NCI-H1105 (cell line): ENCODE results near the gene GBP5.
"Not testable (repeated sequence)": the region's sequence is repeated elsewhere in the genome, so short reads cannot be mapped to it uniquely, and the experiment has no call there.

Experiments used
- DNase-seq: peaks from one replicate; lab custom pipeline; 2025; lab: John Stamatoyannopoulos, UW

The GBP5 gene, protein sequence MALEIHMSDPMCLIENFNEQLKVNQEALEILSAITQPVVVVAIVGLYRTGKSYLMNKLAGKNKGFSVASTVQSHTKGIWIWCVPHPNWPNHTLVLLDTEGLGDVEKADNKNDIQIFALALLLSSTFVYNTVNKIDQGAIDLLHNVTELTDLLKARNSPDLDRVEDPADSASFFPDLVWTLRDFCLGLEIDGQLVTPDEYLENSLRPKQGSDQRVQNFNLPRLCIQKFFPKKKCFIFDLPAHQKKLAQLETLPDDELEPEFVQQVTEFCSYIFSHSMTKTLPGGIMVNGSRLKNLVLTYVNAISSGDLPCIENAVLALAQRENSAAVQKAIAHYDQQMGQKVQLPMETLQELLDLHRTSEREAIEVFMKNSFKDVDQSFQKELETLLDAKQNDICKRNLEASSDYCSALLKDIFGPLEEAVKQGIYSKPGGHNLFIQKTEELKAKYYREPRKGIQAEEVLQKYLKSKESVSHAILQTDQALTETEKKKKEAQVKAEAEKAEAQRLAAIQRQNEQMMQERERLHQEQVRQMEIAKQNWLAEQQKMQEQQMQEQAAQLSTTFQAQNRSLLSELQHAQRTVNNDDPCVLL

DNA sequence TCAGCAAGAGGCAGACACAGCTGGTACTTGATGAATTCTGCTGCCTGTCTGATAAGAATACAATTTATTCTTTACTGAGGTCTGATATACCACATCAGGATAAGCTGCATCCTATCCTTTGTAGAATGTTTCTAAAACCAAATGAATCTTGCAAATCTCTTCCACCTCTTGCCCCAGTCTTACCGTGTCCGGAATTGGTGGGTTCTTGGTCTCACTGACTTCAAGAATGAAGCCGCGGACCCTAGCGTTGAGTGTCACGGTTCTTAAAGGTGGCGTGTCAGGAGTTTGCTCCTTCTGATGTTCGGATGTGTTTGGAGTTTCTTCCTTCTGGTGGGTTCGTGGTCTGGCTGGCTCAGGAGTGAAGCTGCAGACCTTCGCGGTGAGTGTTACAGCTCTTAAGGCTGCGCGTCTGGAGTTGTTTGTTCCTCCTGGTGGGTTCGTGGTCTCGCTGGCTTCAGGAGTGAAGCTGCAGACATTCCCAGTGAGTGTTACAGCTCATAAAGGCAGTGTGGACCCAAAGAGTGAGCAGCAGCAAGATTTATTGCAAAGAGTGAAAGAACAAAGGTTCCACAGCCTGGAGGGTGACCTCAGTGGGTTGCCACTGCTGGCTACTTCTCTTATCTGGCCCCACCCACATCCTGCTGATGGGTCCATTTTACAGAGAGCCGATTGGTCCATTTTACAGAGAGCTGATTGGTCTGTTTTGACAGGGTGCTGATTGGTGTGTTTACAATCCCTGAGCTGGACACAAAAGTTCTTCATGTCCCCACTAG is at the start of gene GBP5:
Gene GBP5 (minus strand): TSS at position 592 of the 773 bp plus-strand sequence. CDS start 3,305 bp downstream, outside the sequence.
- DNase-seq = not testable (repeated sequence)

DNA sequence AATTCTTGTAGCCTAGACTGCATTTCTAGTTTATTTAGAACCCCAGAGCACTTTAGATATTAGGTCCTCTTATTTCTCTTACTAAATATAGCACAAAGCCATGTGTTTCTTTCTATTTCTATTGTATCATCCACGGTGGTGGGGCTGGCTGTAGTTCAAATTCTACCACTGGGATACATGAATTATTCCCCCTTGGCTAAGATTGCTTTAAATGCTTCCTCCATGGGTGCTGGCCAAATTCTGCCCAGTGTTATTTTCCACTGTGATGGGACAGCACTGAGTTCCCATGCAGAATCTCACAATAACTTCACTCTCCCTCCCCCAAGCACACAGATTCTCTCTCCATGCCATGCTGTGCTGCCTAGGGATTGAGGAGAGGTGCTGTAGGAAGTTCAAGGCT is 49.7 kb upstream of the GBP5 start:
- DNase-seq = no peak

DNA sequence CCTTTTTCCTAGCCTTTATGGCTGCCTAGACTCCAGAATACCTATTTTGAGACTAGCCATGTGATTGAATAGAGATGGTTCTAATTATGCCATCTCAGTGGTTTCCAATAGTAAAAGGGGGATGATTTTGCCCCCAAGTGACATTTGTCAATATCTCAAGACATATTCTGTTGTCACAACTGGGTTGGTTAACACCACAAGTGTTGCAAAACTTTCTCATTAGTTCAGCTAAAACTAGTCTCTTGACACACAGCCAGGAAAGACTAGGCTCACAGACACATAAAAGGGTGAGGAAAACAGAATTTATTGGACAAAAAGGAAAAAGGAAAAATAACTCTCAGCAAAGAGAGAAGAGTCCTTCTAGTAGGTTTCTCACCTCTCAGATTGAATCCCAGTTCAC is 39.9 kb upstream of the GBP5 start:
- DNase-seq = no peak

DNA sequence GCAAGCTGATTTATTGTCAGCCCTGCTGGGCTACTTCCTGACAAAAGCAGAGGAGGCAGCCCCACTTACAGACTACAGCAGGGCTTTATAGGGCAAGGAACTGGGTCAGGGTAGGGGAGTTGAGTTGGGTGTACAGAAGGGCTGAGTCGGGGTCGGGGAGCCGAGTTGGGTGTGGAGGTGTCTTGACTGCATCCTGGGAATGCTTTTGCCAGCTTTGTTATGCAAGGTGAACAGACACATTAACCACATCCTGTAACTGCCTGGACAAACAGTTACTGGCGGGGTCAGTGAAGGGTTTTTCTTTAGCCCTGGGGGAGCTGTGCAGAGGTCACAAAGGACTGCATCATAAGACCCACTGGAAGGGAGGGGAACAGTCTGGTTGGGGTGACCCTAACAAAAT is 39.1 kb upstream of the GBP5 start:
- DNase-seq = no peak

DNA sequence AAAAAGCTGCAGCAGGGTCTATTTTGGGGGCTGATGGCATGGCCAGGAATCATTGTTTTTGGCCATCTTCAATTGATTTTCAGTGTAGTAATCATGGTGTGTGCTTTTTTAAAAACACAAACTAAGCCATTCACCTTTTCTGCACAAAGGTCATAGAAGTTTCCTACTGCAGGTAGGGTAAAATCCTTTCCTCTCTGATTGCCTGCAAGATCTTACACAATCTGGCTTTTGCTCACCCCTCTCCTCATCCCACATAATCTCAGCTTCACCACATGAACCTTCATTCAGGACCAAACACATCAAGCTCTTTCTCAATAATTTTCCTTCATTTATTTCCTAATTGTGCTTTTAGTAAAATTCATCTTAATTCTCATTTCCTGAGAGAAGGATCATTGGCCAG is 38.3 kb upstream of the GBP5 start:
- no peak for DNase-seq

DNA sequence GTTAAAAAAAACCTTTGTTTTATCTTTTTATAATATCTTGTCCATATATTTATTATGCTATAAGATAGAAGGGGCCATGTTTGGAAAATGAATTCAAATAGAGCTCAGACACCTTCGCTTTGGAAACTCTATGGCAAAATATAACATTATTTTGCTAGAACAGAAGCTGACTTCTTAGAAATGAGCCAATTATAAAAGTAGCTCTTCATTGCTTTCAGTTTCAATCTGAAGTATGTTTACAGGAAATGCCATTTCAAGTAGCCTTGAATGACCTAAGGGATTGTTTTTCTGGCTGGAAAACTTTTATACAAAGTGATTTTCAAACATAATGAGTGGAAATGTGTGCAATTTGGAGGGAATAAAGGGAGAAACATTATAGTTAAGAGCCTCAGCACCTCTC is 37.8 kb upstream of the GBP5 start:
- DNase-seq = no peak

DNA sequence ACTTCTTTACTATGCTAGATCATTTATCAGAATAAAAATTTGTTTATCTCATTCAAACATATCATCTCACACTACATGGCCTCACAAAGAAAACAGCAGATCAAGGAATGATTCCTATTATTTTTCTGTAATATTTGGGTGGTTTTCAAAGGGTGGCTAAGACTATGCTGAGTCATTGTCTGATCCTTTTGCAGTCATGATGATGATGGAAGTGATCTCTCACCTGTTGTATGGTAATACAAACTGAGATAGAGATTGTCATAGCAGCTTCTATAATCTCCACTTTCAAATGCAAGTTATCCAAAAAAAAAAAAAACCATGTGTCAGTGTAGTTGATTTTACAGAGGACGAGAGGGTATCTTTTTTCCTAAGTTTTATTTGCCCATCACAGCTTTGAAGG is 37.2 kb upstream of the GBP5 start:
- DNase-seq = no peak

DNA sequence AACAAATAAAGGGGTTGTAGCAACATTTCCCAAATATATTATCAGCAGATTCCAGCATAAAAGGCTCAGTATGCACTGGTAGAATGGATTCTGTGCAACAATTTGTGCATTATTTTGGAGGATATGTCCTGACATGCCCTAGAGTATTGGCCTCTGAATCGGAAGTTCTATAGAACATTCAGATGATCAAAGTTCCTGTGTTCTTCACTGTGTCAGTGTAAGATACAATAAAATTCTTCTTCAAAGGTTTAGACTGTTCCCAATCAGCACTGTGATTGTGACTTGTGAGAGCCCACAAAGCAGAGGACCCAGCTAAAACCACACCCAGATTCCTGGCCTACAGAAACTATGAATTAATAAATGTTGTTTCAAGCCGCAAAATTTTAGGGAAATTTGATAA is 33.6 kb upstream of the GBP5 start:
- no peak for DNase-seq

DNA sequence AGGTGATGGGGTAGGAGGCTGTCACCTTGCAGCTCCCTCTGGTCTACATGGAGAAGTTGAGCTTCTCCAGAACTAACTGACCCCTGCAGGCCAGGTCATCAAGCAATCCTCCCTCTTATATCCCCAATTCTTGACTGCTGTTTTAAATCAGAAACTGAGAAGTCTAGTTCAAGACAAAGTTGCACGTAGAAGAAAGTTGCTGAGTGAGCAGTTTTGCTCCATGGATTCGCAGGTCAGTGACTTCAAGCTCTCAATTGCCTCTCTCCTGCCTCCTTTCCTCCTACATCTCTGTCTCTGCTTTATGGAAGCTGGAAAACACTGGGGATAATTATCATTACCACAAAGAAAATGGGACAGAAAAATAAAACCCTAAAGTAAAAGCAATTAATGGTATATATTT is 32.8 kb upstream of the GBP5 start:
- DNase-seq = no peak

DNA sequence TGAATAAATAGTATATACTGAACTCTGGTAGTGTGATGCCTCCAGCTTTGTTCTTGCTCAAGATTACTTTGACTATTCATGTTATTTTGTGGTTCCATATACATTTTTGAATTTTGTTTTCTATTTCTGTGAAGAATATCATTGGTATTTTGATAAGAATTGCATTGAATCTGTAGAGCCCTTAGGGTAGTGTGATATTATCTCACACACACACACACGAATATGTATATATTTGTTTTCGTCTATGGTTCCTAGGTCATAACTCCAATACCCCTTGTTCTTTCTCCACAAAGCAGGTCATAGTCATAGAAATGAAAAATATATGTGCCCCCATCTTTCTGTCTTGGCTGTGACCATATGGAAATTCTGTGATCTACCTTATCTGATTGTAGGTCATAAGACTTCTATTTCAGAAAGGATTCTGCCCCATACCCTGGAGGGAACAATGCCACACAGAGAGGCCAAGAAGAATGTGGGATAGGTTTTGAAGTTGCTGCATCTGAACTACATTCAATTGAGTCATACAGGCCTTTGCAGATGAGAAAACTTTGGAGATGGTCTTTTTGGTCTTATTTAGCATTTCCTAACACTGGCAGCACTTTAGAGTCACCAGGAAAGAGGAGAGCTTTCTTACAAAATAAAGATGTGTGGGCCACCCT is 32.0 kb upstream of the GBP5 start:
- no peak for DNase-seq

DNA sequence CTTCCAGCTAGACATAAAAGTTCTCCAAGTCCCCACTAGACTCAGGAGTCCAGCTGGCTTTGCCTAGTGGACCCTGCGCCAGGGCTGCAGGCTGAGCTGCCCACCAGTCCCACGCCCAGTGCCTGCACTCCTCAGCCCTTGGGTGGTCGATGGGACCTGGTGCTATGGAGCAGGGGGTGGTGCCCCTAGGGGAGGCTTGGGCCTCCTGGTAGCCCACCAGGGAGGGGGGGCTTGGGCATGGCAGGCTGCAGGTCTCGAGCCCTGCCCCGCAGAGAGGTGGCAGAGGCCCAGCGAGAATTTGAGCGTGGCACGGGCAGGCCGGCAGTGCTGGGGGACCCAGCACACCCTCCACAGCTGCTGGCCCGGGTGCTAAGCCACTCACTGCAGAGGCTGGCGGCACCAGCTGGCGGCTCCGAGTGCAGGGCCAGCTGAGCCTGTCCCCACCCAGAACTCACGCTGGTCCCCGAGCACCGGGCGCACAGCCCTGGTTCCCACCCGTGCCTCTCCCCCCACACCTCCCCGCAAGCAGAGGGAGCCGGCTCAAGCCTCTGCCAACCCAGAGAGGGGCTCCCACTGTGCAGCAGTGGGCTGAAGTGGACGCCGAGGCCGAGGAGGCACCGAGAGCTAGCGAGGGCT is 30.2 kb upstream of the GBP5 start:
- no peak for DNase-seq

DNA sequence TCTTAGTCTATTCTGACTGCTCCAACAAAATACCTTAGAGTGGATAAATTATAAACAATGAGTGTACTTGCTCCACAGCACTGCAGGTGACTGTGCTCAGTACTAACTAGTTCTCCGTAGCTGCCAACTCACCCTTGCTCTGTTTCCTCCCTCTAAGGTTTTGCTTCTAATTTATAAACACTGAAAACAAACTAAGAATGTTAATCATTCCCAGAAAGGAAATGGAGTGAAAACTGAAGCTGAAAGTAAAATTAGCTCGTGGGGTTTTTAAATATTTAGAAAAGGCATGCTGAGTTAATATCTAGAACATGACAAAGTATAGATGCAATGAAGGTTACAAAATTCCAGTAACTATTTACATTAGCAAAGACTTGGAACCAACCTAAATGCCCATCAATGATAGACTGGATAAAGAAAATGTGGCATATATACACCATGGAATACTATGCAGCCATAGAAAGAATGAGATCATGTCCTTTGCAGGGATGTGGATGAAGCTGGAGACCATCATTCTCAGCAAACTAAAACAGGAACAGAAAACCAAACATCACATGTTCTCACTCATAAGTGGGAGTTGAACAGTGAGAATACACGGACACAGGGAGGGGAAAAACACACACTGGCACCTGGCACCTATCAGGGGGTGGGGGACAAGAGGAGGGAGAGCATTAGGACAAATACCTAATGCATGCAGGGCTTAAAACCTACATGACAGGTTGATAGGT is 27.2 kb upstream of the GBP5 start:
- not testable (repeated sequence) for DNase-seq

DNA sequence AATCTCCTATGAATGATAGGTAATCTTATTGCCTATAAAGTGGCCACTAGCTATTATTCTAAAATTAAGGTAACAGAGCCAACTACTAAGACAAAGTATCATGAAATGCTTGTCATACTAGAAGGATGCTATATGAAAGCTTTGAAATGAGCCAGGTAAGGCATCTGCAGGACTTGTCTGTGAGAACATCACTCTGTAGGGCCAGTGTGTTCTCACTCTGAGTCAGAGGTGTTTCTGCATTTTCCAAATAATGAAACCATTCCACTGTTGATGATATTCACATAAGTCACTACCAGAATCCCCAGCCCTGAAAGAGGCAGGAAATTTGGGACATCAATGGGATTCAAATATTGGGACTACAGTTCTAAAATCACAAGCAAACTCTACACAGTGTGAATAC is 25.8 kb upstream of the GBP5 start:
- DNase-seq = no peak

DNA sequence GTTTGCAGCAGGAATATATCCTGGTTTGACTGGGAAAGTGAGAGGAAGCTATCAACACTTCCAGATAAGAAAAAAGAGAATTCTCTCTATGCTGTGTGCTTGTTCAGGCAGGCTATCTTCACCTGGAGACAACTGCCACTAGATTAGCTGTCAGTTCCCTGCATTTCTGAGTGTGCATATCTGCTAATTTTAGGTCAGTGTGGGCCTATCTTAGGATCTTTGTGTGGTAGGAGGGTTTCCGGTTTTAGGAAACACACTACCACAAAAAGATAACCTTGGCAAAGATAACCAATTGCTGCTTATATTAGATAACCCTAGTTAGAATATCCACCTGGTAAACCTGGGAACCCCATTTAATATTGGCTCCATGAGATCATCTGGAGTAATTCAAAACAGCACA is 22.5 kb upstream of the GBP5 start:
- DNase-seq = no peak

DNA sequence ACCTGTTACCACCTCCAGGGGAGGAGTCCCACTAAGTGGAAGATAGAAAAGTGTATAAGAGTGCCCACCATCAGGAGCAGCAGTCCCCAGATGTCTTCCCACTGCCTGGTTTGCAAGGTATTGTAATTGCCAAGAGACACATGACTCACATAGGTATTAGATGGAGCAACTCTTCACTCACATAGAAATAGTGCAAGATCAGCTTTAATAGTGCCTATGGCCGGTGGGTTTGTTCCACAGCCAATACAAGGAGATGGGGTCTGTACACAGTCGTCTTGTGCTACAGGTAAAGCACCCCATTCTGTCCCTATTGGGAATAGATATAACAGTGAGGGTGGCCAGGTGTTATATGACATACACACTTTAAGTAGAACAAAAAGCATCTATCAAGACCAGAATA is 18.6 kb upstream of the GBP5 start:
- no peak for DNase-seq

DNA sequence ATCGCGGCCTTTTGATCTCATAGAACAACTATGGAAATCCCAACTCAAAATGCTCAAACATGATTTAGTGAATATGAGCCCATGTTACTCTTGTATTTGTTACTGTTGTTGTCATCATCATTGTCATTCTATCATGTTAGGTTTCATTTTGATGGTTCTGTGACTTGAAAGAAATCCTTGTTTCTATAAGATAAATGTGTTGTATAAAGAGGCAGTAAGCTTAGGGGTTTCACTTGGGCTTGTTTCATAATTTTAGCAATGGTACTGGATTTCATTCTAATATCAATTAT is 15.3 kb upstream of the GBP5 start:
- DNase-seq = no peak

DNA sequence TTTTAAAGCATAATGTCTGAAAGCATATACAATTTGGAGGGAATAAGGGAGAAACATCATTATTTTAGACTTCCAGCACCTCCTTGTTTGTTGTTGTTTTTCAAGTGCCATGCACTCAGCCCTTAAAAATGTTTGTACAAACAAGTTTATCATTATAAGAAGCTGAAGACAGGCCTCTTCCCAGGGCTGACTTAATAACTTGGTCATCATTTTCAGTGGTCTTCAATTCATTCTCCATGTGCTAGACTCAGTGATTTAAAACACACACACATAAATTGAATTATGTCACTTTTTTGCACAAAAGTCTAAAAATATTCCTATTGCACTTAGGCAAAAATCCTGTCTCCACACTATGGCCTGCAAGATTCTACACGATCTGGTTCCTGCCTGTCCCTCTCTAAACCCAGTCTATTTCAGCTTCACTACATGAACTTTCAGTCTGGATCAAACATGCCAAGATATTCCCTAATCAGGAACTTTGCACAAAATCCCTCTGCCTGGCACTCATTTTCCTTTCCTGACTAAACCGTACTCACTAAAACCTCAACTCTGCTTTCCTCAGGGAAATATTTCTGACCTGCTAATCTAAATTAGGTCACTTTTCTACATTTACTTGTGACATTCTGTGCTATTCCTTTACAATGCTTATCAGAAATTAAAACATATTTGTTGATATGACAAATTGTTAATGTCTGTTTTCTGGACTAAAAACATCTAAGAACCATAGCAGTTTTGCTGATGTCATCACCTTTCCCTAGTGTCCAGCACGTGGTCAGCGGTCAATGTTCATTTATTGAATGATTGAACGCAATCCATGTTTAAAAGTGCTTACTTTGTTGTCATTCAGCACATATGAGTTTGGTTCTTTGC is 14.8 kb upstream of the GBP5 start:
- no peak for DNase-seq

DNA sequence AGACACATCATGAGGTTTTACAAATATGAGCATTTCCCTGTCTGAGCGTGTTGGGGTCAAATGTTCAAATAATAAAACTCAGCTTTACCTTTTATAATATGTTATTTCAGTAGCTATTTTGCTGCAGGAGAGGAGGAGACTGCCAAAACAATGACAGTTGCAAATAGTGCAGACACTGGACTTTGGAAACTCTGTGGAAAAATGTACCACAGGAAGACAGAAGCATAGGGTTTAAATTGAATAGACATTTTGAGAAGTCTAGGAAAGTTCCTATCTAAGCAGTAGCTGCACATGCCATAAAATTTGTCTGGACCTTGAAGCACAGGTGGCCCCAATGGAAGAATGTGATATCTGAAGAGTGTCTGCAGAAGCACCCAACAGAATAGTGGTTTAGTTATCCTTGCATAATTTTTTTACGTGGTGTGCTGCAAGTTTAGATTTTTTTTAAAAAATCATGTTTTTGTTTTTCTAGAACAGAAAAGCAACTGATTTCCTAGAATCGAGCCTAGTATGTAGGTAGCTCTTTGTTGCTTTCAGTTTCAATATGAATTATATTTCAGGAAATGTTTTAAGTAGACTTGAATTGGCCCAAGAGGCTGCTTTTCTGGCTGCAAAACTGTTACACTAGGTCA is 14.0 kb upstream of the GBP5 start:
- DNase-seq = no peak

DNA sequence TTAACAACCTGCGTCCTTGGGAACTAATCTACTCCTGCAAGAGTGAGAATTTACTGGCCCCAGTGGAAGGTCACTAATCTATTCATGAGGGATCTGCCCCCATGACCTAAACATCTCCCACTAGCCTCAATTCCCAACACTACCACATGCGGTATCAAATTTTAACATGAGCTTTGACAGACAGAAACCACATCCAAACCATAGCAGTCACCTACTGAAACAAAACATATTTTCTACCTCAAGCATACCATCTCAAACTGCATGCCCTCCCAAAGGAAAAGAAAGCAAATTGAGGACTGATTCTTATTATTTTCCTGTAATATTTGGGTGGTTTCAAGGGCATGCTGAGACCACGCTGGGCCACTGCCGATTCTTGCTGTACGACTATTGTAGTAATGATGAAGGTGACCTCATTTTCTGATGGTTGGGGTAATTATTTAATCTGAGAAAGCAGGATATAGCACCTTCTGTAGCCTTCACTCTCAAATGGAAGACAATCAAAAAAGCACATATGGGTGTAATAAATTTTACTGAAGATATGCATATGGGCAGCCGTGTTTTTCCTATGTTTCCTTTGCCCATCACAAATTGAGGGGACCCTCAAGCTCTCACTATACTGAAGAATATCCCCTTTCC is 13.2 kb upstream of the GBP5 start:
- DNase-seq = no peak
